HL-60 (cell line): ENCODE results near the gene PANX3.

Experiments used
- DNase-seq, 2 experiments: peaks; one replicate each; pipeline ENCODE4 v3.0.0-alpha.2; 2010 to 2020; ENCODE audit warnings: low read depth in 1 of 2, low spot score in 1 of 2
- H3K27ac ChIP-seq: fragments of 250-450 bp; sonication (Bioruptor Pico); replicated peaks from 2 replicates; pipeline ENCODE4 v1.5.1; 2020; ENCODE audit warnings: mild to moderate bottlenecking, moderate library complexity
- H3K27me3 ChIP-seq: fragments of 250-450 bp; sonication (Bioruptor Pico); 2 replicates; pipeline ENCODE4 v1.5.1; 2021; ENCODE audit warnings: mild to moderate bottlenecking, moderate library complexity; ENCODE audit not compliant: insufficient read depth, poor library complexity, severe bottlenecking
- H3K4me3 ChIP-seq: replicated peaks from 2 replicates; pipeline ENCODE4 v1.5.1; 2011; ENCODE audit warnings: mild to moderate bottlenecking, control low read depth, low read length; ENCODE audit not compliant: insufficient read depth
- CTCF ChIP-seq: IDR thresholded peaks from one replicate; pipeline ENCODE4 v1.5.1; 2011; ENCODE audit warnings: low read length, control low read depth, inconsistent platforms; ENCODE audit not compliant: insufficient read depth
- GABPA ChIP-seq: IDR thresholded peaks from 2 replicates; pipeline ENCODE4 v1.6.1; 2012; ENCODE audit warnings: low read depth
- POLR2AphosphoS5 ChIP-seq: IDR thresholded peaks from 2 replicates; pipeline ENCODE4 v1.6.1; 2012; ENCODE audit warnings: low read depth
- REST ChIP-seq: IDR thresholded peaks from 2 replicates; pipeline ENCODE4 v1.6.1; 2012; ENCODE audit warnings: low read depth; ENCODE audit not compliant: insufficient replicate concordance
- SPI1 ChIP-seq: IDR thresholded peaks from 2 replicates; pipeline ENCODE4 v1.6.1; 2012; ENCODE audit warnings: low read depth, mild to moderate bottlenecking, borderline replicate concordance

PANX3 gene

GRCh38 chr11:124633355-124633754, 22.1 kb downstream of the PANX3 start:
- TF ChIP-seq SPI1 (no peak), REST (no peak), GABPA (no peak), POLR2AphosphoS5 (no peak), CTCF (no peak)
- Histone ChIP-seq H3K27me3 (no peaks in the 10 kb centered on the region), H3K4me3 (no peak overlapping the region), H3K27ac (no peak overlapping the region)
- no peak for DNase-seq

GRCh38 chr11:124635932-124636331, 24.7 kb downstream of the PANX3 start:
- no peak for DNase-seq
- H3K27me3 ChIP-seq: no peaks in the 10 kb centered on the region
- TF ChIP-seq GABPA (no peak), POLR2AphosphoS5 (no peak), CTCF (no peak), REST (no peak), SPI1 (no peak)
- no peak overlapping the region for H3K4me3 ChIP-seq
- no peak overlapping the region for H3K27ac ChIP-seq

- Histone ChIP-seq H3K27me3 (no peaks in the 10 kb centered on the region), H3K4me3 (no peak overlapping the region), H3K27ac (no peak overlapping the region)
- TF ChIP-seq POLR2AphosphoS5 (no peak), REST (no peak)
- DNase-seq: no peak
Observed at GRCh38 chr11:124638500-124638899, 27.3 kb downstream of the PANX3 start.

GRCh38 chr11:124639186-124639585, 28.0 kb downstream of the PANX3 start:
- no peaks in the 10 kb centered on the region for H3K27me3 ChIP-seq
- TF ChIP-seq CTCF (no peak), POLR2AphosphoS5 (no peak), GABPA (no peak), REST (no peak), SPI1 (no peak)
- DNase-seq: no peak
- no peak overlapping the region for H3K4me3 ChIP-seq
- no peak overlapping the region for H3K27ac ChIP-seq
